HG03565 (cell line): ENCODE data around the gene GCNT1.
"Not testable (repeated sequence)": the region's sequence is repeated elsewhere in the genome, so short reads cannot be mapped to it uniquely, and the experiment has no call there.

Experiments
- ATAC-seq: cut with Tn5 transposase; IDR thresholded peaks from one replicate; pipeline ENCODE4 v1.9.1; 2021; ENCODE audit warnings: mild to moderate bottlenecking, moderate library complexity; ENCODE audit not compliant: unreplicated experiment

The GCNT1 gene

DNA sequence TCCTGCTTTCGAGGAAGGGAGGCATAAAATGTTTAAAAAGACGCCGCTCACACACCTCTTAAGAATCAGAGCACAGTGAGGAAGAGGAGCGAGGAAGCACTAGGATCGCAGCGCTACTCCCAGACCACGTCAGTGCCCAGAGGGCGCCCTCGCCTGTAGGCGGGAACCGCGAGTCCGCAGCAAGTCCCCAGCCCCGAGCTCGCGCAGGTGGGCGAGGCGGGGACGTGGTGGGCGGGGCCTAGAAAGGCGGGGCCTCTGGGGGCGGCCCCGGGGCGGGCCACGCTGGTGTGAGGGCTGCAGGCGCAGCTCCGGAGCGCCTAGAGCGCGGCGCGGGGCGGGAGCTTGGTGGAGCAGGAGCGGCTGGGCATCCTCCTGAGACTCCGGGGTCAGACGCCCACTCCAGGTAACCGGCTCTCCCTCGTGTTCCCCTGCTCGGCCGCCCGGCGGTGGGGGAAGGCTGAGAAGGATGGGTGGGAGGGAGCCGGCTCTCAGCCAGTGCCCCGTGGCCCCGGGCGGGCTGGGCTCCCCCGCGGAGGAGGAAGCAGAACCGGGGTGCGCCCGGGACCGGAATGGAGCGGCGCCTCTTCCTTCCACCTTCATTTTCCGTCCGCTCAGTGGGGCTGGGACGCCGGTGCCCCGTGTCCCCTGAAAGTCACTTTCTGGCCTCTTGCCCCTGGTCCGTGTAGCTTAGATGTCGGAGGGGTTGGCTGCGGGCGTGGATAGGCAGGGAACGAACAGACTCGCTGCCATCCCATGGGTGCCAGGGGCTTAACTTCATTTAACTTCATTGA lies at the start of gene GCNT1:
Gene GCNT1, plus strand, starts transcription at position 280 of the 791 bp plus-strand sequence. CDS start 43,200 bp downstream, outside the sequence.
- ATAC-seq, result peak; percentile 84

DNA sequence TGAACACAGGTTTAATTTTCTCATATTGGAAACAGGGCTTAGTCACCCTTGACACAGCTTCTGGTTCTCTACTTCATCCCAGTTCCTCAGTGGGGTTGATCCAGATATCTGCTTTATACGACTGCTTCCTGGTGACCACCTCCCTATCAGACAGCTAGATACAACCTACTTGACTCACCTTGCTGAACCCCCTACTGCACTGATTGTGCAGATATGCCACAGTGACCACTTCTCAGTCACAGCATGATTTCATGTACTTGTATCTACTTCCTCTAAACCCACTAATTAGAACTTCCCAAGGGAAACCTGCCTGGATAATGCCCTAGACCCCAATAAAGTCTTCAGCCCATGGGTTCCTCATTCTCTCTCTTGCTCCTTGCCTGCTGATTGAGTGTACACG lies 46.3 kb upstream of the GCNT1 start:
- ATAC-seq, result no peak

DNA sequence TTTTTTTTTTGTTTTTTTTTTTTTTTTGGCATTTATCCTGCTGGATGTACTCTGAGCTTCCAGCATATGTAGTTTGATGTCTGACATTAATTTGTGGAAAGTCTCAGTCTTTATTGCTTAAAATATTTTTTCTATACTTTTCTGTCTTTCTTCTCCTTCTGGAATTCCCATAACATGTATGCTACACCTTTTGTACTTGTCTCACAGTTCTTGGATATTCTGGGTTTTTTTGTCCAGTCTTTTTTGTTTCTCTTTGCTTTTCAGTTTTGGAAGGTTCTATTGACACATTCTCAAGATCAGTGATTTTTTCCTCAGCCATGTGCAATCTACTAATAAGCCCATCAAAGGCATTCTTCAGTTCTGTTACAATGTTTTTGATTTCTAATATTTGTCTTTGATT lies 45.3 kb upstream of the GCNT1 start:
- ATAC-seq, result no peak

DNA sequence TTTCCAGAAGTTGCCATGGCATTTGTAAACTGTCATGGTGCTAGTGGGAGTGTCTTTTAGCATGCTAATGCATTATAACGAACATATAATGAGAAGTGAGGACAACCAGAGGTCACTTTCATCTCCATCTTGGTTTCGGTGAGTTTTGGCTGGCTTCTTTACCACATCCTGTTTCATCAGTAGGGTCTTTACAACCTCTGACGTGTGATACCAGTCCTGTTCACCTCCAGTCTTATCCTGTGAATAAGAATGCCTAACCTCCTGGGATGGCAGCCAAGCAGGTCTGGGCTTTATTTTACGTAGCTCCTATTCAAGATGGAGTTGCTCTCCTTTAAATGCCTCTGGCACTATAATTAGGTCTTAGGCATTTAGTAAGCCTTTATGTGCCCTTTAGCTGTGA lies 44.3 kb upstream of the GCNT1 start:
- peak; percentile 83 for ATAC-seq

DNA sequence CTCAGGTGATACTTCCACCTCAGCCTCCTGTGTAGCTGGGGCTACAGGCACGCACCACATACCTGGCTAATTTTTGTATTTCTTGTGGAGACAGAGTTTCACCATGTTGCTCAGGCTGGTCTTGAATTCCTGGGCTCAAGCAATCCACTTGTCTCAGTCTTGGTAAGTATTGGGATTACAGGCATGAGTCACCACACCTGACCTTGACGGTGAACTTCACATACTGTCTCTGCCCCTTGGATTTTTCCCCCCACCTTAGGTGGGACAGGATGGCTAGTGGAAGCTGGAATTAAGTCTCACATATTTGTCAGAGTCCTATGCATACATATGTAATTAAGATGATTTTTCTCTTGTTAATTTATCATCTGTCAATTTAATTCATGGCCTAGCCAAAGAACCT lies 43.8 kb upstream of the GCNT1 start:
- ATAC-seq, result no peak

DNA sequence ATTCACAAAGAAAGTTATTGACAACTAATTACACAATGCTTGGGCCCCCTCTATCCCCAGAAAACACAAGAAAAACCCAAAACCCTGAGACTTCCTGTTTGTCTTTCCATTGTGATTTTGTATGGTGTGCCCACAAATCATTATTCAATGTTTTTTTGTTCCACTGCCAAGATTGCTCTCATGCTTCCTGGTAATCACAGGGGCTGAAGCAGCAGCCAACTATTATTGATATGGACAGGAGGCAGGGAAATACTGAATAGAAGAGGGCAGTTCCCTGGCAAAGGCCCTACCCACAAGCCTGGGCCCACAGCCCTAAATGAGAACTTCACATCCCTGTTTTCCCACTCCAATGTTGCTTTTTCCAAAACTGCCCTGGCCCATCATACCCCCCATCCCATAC lies 43.3 kb upstream of the GCNT1 start:
- ATAC-seq, result no peak

DNA sequence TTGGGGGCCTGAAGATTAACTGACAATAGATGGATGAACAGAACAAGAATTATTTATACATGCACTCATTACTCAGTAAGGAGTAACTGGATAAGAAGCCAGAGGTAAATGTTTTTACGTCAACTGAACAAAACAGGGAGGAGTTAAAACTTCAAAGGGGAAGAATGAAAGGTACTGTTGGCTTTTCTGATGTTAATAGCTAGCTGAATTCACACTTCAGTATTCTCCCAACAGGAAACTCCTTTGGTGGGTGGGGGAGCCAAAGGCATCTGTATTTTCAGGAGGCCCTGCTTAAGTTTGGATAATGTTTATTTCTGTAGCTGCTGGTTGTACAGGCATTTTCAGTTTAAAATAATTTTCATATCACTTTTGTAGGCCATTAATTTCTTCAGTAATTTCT lies 41.6 kb upstream of the GCNT1 start:
- no peak for ATAC-seq

DNA sequence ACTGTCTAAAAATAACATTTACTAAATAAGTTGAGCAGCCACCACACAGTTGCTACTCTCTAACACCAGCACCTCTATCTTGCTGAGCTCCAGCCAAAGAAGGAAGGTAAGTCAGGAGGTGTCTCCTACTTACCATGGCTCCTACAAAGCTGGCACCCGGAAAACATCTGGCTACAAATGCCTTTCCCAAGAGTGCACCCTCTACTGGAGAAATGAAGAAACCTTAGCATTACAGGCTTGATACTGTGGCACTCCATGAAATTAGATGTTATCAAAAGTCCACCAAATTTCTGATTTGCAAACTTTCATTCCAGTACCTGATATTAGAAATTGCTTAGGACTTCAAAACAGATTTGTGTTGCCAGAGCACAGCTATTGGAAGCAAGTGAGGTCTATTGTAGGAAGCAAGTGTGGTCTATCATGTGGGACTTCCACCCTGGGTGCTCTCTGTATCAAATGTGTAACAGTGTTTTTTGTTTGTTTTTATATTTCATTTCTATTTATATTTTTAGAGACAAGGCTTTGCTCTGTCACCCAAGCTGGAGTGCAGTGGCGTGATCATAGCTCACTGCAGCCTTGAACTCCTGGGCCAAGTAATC lies 39.1 kb upstream of the GCNT1 start:
- no peak for ATAC-seq

DNA sequence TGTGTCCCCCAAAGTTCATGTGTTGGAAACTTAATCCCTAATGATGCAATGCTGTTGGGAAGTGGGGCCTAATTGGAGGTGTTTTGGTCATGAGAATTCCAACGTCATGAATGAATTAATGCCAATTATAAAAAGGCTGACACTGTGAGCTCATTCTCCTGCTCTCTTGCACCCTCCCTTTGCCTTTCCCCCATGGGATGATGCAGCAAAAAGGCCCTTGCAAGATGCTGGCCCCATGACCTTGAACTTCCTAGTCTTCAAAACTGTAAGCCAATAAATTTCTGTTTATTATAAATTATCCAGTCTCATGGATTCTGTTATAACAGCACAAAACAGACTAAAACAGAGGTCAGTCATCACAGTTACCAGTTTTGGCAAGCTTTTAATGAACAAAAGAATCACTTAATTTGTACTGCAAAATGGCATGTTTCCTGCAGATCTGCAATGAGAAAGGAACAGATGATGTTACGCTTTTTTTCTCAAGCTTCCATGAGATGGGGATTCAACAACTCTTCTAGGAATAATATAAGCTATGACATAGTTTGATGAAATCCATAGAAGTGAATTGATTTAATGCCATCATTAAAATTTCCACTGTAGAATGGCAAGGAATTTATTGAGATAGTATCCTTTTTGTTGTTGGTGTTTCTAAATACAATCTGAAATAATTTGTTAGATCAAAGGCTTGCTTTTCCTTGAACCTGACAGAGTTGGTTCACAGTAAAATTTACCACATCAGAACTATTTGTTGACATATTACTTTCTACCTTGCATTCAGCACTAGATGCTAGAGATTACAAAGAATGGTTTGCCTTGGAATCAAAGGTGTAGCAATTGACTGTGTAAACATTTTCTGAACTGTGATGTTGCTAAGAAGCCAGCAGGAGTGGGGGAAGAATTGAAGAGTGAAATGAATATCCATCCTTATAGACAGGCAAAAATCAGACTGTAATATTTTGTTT lies 35.5 kb upstream of the GCNT1 start:
- no peak for ATAC-seq

DNA sequence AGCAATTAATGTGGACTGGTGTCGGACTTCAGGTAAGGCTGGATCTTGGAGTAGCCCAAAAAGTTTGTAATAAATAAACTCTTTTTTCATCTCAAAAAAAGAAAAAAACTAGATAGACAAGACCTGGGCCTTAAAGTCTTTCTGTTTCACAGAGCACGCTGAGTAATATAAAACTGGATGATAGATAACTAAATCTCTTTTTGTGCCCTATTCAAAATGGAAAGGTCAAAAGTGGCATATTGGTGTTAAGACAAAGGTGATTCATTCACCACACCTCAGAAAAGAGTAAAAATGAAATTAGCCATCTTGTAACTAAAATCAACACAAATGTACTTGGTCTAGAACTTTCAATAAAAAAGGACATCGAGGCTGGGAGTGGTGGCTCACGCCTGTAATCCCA lies 34.5 kb upstream of the GCNT1 start:
- no peak for ATAC-seq

DNA sequence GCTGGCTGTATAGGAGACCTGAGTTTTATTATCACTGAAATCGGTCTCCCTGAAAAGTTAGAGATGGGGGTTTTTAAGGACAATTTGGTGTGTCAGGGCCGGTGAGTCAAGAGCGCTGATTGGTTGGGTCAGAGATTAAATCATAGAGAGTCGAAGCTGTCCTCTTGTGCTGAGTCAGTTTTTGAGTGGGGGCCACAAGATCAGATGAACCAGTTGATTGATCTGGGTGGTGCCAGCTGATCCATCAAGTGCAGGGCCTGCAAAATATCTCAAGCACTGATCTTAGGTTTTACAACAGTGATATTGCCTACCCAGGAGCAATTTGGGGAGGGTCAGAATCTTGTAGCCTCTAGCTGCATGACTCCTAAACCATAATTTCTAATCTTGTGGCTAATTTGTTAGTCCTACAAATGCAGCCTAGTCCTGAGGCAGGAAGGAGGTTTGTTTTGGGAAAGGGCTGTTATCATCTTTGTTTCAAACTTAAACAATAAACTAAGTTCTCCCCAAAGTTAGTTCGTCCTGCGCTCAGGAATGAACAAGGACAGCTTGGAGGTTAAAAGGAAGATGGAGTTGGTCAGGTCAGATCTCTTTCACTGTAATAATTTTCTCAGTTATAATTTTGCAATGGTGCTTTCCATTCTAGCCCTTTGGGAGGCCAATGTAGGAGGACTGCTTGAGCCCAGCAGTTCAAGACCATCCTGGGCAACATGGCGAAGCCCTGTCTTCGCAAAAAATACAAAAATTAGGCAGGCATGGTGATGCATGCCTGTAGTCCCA lies 33.1 kb upstream of the GCNT1 start:
- ATAC-seq, result no peak

DNA sequence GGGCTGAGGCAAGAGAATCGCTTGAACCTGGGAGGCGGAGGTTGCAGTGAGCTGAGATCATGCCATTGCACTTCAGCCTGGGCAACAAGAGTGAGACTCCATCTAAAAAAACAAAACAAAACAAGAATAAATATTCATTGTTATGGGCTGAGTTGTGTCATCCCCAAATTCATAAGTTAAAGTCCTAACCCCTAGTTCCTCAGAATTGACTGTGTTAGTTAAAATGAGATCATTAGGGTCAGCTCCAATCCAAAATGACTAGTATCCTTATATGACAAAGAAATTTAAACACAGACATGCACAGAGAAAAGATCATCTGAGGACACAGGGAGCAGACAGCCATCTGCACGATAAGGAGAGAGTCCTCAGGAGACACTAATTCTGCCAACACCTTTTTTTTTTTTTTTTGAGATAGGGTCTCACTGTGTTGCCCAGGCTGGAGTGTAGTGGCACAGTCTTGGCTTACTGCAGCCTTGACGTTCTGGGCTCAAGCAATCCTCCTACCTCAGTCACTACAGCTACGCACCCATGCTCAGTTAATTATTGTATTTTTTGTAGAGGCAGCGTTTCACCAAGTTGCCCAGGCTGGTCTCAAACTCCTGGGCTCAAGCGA lies 32.1 kb upstream of the GCNT1 start:
- no peak for ATAC-seq

DNA sequence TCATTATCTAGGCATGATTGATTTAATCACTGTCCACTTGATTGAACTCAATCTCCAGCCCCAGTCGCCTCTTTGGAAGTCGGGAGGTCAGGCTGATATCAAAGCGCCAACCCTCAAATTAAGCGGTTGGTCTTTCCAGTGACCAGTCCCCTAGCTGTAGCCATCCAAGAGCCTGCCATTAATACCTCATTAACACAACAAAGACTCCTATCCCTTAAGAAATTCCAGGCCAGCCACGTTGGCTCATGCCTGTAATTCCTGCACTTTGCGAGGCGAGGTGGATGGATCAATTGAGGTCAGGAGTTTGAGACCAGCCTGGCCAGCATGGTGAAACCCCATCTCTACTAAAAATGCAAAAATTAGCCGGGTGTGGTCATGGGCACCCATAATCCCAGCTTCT lies 27.4 kb upstream of the GCNT1 start:
- ATAC-seq, result no peak

DNA sequence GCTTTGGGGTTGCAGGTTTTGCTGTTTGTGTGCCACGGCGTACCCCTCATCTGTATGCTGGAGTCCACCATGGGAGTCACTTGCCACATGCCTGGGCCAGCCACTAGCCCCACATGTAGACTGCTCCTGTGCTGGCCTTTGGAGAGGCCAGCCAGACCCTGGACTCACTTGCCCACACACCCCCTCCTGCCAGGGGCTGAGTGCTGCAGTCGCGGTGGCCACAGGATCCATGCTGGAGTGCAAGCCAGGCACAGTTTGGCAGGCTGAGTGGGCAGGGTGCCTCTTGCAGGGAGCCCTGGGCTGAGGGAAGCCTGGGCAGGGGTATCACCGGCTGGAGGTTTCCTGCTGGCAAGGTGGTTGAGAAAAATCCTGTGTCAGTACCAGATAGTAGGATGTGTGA lies 25.6 kb upstream of the GCNT1 start:
- ATAC-seq, result no peak

DNA sequence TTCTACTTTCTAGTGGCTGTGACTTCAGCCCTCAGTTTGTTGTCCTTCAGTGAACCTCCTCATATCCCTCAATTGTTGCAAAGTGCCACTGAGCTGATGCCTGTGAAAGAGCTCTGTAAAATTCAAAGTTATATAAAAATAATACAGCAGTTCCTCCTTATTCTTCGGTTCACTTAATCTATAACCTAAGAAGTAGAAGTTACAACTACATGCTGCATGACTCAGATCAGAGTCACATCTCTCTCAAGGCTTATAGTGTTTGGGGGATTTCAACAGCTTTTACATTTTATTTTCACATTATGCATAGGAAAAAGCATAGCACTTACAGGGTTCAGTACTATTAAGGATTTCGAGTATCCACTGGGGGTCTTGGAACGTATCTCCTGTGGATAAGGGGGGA lies 25.1 kb upstream of the GCNT1 start:
- ATAC-seq, result no peak

DNA sequence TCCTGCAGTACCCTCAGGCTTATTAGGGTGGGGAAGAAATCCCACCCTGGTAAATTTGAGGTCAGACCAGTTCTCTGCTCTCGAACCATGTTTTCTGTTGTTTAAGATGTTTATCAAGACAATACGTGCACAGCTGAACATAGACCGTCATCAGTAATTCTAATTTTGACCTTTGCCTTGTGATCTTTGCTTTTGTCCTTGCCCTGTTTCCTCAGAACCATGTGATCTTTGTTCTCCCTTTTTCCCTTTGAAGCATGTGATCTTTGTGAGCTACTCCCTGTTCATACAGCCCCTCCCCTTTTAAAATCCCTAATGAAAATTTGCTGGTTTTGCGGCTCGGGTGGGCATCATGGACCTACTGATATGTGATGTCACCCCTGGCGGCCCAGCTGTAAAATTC lies 24.1 kb upstream of the GCNT1 start:
- not testable (repeated sequence) for ATAC-seq

DNA sequence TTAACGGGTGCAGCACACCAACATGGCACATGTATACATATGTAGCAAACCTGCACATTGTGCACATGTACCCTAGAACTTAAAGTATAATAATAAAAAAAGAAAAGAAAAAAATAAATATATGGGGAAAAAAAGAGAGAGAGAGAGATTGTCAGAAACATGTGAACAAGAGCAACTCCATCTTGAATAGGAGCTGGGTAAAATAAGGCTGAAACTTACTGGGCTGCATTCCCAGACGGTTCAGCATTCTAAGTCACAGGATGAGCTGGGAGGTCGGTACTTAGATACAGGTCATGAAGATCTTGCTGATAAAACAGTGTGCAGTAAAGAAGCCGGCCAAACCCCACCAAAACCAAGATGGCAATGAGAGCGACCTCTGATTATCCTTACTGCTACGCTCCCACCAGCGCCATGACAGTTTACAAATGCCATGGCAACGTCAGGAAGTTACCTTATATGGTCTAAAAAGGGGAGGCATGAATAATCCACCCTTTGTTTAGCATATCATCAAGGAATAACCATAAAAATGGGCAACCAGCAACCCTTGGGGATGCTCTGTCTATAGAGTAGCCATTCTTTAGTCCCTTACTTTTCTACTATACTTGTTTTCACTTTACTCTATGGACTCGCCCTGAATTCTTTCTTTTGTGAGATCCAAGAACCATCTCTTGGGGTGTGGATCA lies 21.8 kb upstream of the GCNT1 start:
- ATAC-seq, result not testable (repeated sequence)

DNA sequence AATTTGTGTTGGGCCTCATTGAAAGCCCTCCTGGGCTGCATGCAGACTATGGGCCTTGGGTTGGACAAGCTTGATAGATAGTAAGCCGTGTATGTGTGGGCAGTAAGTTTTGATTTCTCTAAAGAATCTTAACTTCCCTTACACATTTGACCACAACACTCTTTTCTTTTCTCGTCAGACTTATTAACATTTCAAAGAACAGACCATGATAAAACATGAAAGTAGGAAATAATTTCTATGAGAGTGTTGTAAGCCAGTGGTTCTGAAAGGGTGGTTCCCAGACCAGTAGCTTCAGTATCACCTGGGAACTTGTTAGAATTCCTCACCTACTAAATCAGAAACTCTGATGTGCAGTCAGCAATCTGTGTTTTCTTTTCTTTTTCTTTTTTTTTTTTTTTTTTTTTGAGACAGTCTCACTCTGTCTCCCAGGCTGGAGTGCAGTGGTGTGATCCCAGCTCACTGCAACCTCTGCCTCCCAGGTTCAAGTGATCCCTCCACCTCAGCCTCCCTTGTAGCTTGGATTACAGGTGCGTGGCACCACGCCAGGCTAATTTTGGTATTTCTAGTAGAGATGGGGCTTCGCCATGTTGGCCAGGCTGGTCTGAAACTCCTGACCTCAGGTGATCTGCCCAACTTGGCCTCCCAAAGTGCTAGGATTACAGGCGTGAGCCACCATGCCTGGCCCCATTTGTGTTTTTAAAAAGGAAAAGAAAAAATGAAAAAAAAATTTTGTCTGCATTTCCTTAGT lies 20.0 kb upstream of the GCNT1 start:
- ATAC-seq, result peak; percentile 71
